ENCODE data around the gene CLPTM1.

The CLPTM1 gene

DNA sequence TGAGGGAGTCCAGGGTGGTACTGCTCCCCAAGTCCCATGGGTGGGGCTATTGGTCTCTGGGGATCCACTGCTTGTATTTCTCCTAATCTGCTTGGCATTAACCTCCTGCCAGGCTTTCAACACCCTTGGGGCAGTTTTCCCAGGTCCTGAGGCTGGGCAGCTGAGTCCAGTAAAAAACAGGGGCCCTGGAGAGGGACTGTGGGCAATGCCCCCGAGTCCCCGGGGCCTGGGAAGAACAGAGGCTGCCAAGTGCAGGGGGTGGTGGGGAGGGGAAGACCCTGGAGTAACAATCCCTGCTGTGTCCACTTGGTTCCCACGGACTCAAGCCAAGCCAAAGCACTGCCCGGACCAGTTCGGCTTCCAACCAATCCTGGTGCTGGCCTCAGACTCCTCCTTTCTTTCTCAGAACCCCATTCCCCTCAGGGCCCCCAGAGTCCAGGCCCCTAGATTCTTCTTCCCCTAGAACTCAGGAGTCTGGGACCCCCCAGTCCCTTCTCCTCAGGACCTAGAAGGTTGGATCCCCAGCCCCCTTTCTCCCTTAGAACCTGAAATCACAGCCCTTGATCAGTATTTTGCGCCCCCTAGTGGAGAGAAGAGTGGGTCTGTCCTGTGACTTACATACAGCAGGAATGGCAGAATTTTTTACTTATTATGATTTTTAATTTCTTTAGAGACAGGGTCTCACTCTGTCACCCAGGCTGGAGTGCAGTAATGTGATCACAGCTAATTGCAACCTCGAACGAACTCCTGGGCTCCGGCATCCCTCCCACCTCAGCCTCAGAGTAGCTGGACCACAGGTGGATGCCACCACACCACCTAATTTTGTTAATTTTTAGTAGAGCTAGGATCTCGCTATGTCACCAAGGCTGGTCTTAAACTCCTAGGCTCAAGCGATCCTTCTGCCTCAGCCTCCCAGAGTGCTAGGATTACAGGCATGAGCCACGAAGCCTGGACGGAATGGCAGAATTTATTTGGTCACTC, 3.7 kb upstream of the CLPTM1 start:
- no peak overlapping the region for H2BK120ac ChIP-seq (ENCODE audit: insufficient read depth, low read length, poor library complexity)
- no peaks in the 10 kb centered on the region for H3K9me3 ChIP-seq (ENCODE audit: insufficient read depth, low read depth, low read length)
- peaks cover 15% of the 10 kb centered on the region for H3K79me2 ChIP-seq (ENCODE audit: control insufficient read depth, insufficient read depth, low read length, poor library complexity)
- H4K8ac ChIP-seq (ENCODE audit: low read depth, low read length): peak overlapping the region; percentile 69
- H3K27ac ChIP-seq (ENCODE audit: low read depth, low read length): no peak overlapping the region
- H3K79me1 ChIP-seq (ENCODE audit: low read length): peaks cover 11% of the 10 kb centered on the region
- no peak overlapping the region for H3K4me2 ChIP-seq (ENCODE audit: low read length)
- no peak overlapping the region for H4K12ac ChIP-seq (ENCODE audit: low read depth, low read length)
- peak overlapping the region; percentile 47 for H2AK5ac ChIP-seq (ENCODE audit: low read length)
- no peaks in the 10 kb centered on the region for H3K27me3 ChIP-seq (ENCODE audit: insufficient read depth, low read length)
- no peak overlapping the region for H2BK12ac ChIP-seq (ENCODE audit: low read length)
- H3K9ac ChIP-seq (ENCODE audit: low read length): peak overlapping the region; percentile 57
- peaks cover 8 to 13% of the 10 kb centered on the region in 2 experiments for H3K4me1 ChIP-seq (ENCODE audit: control insufficient read depth in 1 of 2, insufficient read depth in 2 of 2, low read length in 2 of 2)
- peak overlapping the region; percentile 43 for H4K91ac ChIP-seq (ENCODE audit: low read depth, low read length)
- no peak overlapping the region for H3K14ac ChIP-seq (ENCODE audit: low read length)
- H3K4me3 ChIP-seq (ENCODE audit: low read depth, low read length): no peak overlapping the region
- H3K18ac ChIP-seq (ENCODE audit: low read length): peak overlapping the region; percentile 44
- no CpG with 5 or more reads among the region's 13 CpGs for WGBS (ENCODE audit: extremely low coverage, insufficient coverage, insufficient read length)
- no peak overlapping the region for H2BK5ac ChIP-seq (ENCODE audit: low read depth, low read length, poor library complexity)
- H3K23ac ChIP-seq (ENCODE audit: low read length): no peak overlapping the region
- no peak overlapping the region for H3K4ac ChIP-seq (ENCODE audit: low read depth, low read length)
- H3K36me3 ChIP-seq (ENCODE audit: control insufficient read depth in 1 of 2, insufficient read depth in 2 of 2, low read length in 2 of 2): peaks cover 0 to 2% of the 10 kb centered on the region in 2 experiments
- peak overlapping the region; percentile 56 for H2AFZ ChIP-seq (ENCODE audit: insufficient read depth, low read length, poor library complexity)
- DNase-seq: peak; percentile 48 to 91

- H2BK5ac ChIP-seq (ENCODE audit: low read depth, low read length, poor library complexity): peak overlapping the region; percentile 96
Observed at GRCh38 chr19:44954278-44954648, 917 bp upstream of the CLPTM1 start.

DNA sequence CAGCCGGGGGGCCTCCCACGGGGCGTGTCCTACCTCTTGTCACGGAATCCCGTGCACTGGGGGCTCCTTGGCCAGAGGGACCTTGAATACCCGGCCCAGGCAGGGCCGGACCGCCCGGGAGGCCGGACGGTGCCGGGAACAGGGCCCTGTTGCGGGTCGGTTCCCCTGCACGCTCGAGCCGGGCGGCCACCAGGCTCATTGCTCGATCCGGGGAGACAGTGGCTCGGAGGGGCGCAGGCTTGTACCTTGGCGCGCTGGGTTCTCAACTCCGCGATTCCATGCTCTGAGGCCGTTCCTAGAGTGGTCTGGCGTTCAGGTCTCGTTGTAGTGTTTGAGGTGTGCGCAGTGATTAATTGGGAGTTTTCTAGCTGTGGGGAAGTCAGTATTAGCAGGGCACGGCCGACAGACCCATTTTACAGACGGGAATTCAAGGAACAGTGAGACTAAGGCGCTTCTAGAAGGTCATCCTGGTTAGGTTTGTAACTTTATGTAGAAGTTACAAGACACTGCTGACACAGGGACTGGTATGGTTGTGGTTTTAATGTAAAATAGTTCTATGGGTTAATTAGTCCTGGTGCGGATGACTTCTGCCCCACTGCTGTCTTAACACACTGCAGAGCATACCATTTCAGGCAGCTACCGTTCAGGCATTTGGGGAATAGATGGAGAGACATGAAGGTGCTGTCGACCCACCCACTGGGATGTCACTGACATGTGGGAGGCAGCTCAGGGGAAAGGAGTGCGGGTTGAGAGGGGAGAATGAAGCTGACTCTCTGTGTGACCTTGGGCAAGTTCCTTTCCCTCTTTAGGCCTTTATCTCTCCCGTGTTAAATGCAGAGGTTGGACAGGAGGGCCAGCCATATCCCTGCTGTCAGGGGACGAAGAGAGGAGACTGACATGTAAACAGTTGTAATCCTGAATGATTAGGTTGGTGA, 592 bp downstream of the CLPTM1 start:
- Histone ChIP-seq H4K12ac (ENCODE audit: low read depth, low read length) (peak overlapping the region; percentile 71), H3K23ac (ENCODE audit: low read length) (no peak overlapping the region), H2BK12ac (ENCODE audit: low read length) (peak overlapping the region; percentile 34), H3K4me1 (ENCODE audit: control insufficient read depth in 1 of 2, insufficient read depth in 2 of 2, low read length in 2 of 2) (peaks cover 8 to 14% of the 10 kb centered on the region in 2 experiments), H2BK120ac (ENCODE audit: insufficient read depth, low read length, poor library complexity) (peak overlapping the region; percentile 89), H2AK5ac (ENCODE audit: low read length) (peak overlapping the region; percentile 92), H3K79me1 (ENCODE audit: low read length) (peaks cover 11% of the 10 kb centered on the region), H3K4ac (ENCODE audit: low read depth, low read length) (peak overlapping the region; percentile 98), H3K36me3 (ENCODE audit: control insufficient read depth in 1 of 2, insufficient read depth in 2 of 2, low read length in 2 of 2) (peaks cover 0 to 13% of the 10 kb centered on the region in 2 experiments), H3K27me3 (ENCODE audit: insufficient read depth, low read length) (no peaks in the 10 kb centered on the region), H2AFZ (ENCODE audit: insufficient read depth, low read length, poor library complexity) (peak overlapping the region; percentile 78), H3K9ac (ENCODE audit: low read length) (peak overlapping the region; percentile 99), H4K91ac (ENCODE audit: low read depth, low read length) (peak overlapping the region; percentile 53), H3K27ac (ENCODE audit: low read depth, low read length) (no peak overlapping the region), H3K4me2 (ENCODE audit: low read length) (peak overlapping the region; percentile 91), H3K4me3 (ENCODE audit: low read depth, low read length) (peak overlapping the region; percentile 99), H3K14ac (ENCODE audit: low read length) (peak overlapping the region; percentile 78), H4K8ac (ENCODE audit: low read depth, low read length) (peak overlapping the region; percentile 70), H3K9me3 (ENCODE audit: insufficient read depth, low read depth, low read length) (no peaks in the 10 kb centered on the region), H3K79me2 (ENCODE audit: control insufficient read depth, insufficient read depth, low read length, poor library complexity) (peaks cover 16% of the 10 kb centered on the region), H2BK5ac (ENCODE audit: low read depth, low read length, poor library complexity) (peak overlapping the region; percentile 22), H3K18ac (ENCODE audit: low read length) (peak overlapping the region; percentile 87)
- peak in 1 of 2 donors; percentile 19 for DNase-seq
- WGBS (ENCODE audit: extremely low coverage, insufficient coverage, insufficient read length): no CpG with 5 or more reads among the region's 40 CpGs

More at GRCh38 chr19:44954278-44954648, 917 bp upstream of the CLPTM1 start:
- H3K9ac ChIP-seq (ENCODE audit: low read length): peak overlapping the region; percentile 59
- H2AFZ ChIP-seq (ENCODE audit: insufficient read depth, low read length, poor library complexity): peak overlapping the region; percentile 51
- DNase-seq: no peak
- no peak overlapping the region for H3K18ac ChIP-seq (ENCODE audit: low read length)
- H3K4me2 ChIP-seq (ENCODE audit: low read length): peak overlapping the region; percentile 74
- no peak overlapping the region for H2BK12ac ChIP-seq (ENCODE audit: low read length)
- peak overlapping the region; percentile 96 for H4K8ac ChIP-seq (ENCODE audit: low read depth, low read length)
- H3K9me3 ChIP-seq (ENCODE audit: insufficient read depth, low read depth, low read length): no peaks in the 10 kb centered on the region
- H3K4me1 ChIP-seq (ENCODE audit: control insufficient read depth in 1 of 2, insufficient read depth in 2 of 2, low read length in 2 of 2): peaks cover 8 to 14% of the 10 kb centered on the region in 2 experiments
- peaks cover 2 to 6% of the 10 kb centered on the region in 2 experiments for H3K36me3 ChIP-seq (ENCODE audit: control insufficient read depth in 1 of 2, insufficient read depth in 2 of 2, low read length in 2 of 2)
- WGBS (ENCODE audit: extremely low coverage, insufficient coverage, insufficient read length): no CpG with 5 or more reads among the region's 13 CpGs
- H4K12ac ChIP-seq (ENCODE audit: low read depth, low read length): peak overlapping the region; percentile 98
- H3K14ac ChIP-seq (ENCODE audit: low read length): peak overlapping the region; percentile 94
- peak overlapping the region; percentile 8 for H3K4ac ChIP-seq (ENCODE audit: low read depth, low read length)
- H3K27me3 ChIP-seq (ENCODE audit: insufficient read depth, low read length): no peaks in the 10 kb centered on the region
- no peak overlapping the region for H2AK5ac ChIP-seq (ENCODE audit: low read length)
- H3K4me3 ChIP-seq (ENCODE audit: low read depth, low read length): peak overlapping the region; percentile 87
- H2BK120ac ChIP-seq (ENCODE audit: insufficient read depth, low read length, poor library complexity): no peak overlapping the region
- no peak overlapping the region for H3K23ac ChIP-seq (ENCODE audit: low read length)
- H3K79me1 ChIP-seq (ENCODE audit: low read length): peaks cover 11% of the 10 kb centered on the region
- peak overlapping the region; percentile 93 for H4K91ac ChIP-seq (ENCODE audit: low read depth, low read length)
- peaks cover 16% of the 10 kb centered on the region for H3K79me2 ChIP-seq (ENCODE audit: control insufficient read depth, insufficient read depth, low read length, poor library complexity)
- no peak overlapping the region for H3K27ac ChIP-seq (ENCODE audit: low read depth, low read length)

DNA sequence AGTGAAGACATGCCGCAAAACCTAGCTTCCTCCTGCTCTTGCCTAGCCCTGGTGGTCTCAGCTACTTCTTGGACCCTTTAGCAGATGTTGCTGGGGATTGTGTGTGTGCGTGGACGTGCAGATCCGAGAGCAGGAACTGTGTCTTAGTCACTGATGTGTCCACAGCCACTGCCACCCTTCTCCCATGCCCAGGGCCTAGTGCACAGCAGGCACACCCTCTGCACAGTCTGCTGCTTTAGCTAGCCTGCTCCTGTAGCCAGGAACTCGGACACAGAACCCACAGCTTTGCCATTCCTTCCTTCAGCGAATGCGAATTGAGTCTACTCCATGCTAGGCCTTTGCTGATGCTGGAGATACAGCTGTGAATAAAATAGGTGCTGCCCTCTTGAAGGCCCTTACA, 2.3 kb downstream of the CLPTM1 start:
- H4K8ac ChIP-seq (ENCODE audit: low read depth, low read length): no peak overlapping the region
- H3K18ac ChIP-seq (ENCODE audit: low read length): no peak overlapping the region
- no peak overlapping the region for H3K4me3 ChIP-seq (ENCODE audit: low read depth, low read length)
- H3K79me2 ChIP-seq (ENCODE audit: control insufficient read depth, insufficient read depth, low read length, poor library complexity): peaks cover 16% of the 10 kb centered on the region
- no peak overlapping the region for H2BK12ac ChIP-seq (ENCODE audit: low read length)
- peaks cover 6 to 11% of the 10 kb centered on the region in 2 experiments for H3K4me1 ChIP-seq (ENCODE audit: control insufficient read depth in 1 of 2, insufficient read depth in 2 of 2, low read length in 2 of 2)
- H3K27ac ChIP-seq (ENCODE audit: low read depth, low read length): no peak overlapping the region
- H3K4ac ChIP-seq (ENCODE audit: low read depth, low read length): peak overlapping the region; percentile 67
- no peaks in the 10 kb centered on the region for H3K9me3 ChIP-seq (ENCODE audit: insufficient read depth, low read depth, low read length)
- no peak overlapping the region for H2AK5ac ChIP-seq (ENCODE audit: low read length)
- H4K12ac ChIP-seq (ENCODE audit: low read depth, low read length): no peak overlapping the region
- H4K91ac ChIP-seq (ENCODE audit: low read depth, low read length): no peak overlapping the region
- no peak for DNase-seq
- H3K79me1 ChIP-seq (ENCODE audit: low read length): peaks cover 11% of the 10 kb centered on the region
- no peak overlapping the region for H2BK5ac ChIP-seq (ENCODE audit: low read depth, low read length, poor library complexity)
- no peak overlapping the region for H3K9ac ChIP-seq (ENCODE audit: low read length)
- no peak overlapping the region for H3K14ac ChIP-seq (ENCODE audit: low read length)
- H3K36me3 ChIP-seq (ENCODE audit: control insufficient read depth in 1 of 2, insufficient read depth in 2 of 2, low read length in 2 of 2): peaks cover 8 to 19% of the 10 kb centered on the region in 2 experiments
- H2BK120ac ChIP-seq (ENCODE audit: insufficient read depth, low read length, poor library complexity): no peak overlapping the region
- no peaks in the 10 kb centered on the region for H3K27me3 ChIP-seq (ENCODE audit: insufficient read depth, low read length)
- no peak overlapping the region for H2AFZ ChIP-seq (ENCODE audit: insufficient read depth, low read length, poor library complexity)
- WGBS (ENCODE audit: extremely low coverage, insufficient coverage, insufficient read length): no CpG with 5 or more reads among the region's 7 CpGs
- no peak overlapping the region for H3K23ac ChIP-seq (ENCODE audit: low read length)
- no peak overlapping the region for H3K4me2 ChIP-seq (ENCODE audit: low read length)
